HEK293 (cell line): ENCODE data around the gene ANKRD44.

Source experiments
- CTCF ChIA-PET: fragments of 350-600 bp; formaldehyde crosslinking; extraction: SDS; loops from one replicate; lab custom pipeline; 2021; ENCODE audit warnings: antibody characterized with exemption; lab: Yijun Ruan, JAX
- POLR2A ChIA-PET: fragments of 300-600 bp; formaldehyde crosslinking; extraction: SDS; loops from one replicate; lab custom pipeline; 2020; ENCODE audit warnings: antibody characterized with exemption, inconsistent platforms; lab: Yijun Ruan, JAX
- H3K27ac ChIP-seq: fragments of 200-500 bp; sonication (Bioruptor generic); 2 replicates; pipeline ENCODE4 v1.5.1; 2014; ENCODE audit warnings: low read depth, low read length, control low read depth, inconsistent platforms; ENCODE audit errors: extremely low read depth
- H3K36me3 ChIP-seq, 2 experiments: fragments of 200-500 bp in 1 of 2; sonication (Bioruptor generic) in 1 of 2; 1 replicate in 1 of 2; 2 replicates in 1 of 2; pipeline ENCODE4 v1.5.1; 2014 to 2017; ENCODE audit warnings: inconsistent platforms in 2 of 2, low read length in 2 of 2; ENCODE audit not compliant: control insufficient read depth in 2 of 2, insufficient read depth in 1 of 2
- H3K4me1 ChIP-seq: fragments of 200-500 bp; sonication (Bioruptor generic); 2 replicates; pipeline ENCODE4 v1.5.1; 2014; ENCODE audit warnings: mild to moderate bottlenecking, low read length, inconsistent platforms; ENCODE audit not compliant: control insufficient read depth, insufficient read depth
- H3K4me3 ChIP-seq: 2 replicates; pipeline ENCODE4 v1.5.1; 2011; ENCODE audit warnings: low read depth, mild to moderate bottlenecking, control low read depth, low read length, moderate library complexity
- H3K9me3 ChIP-seq: fragments of 200-500 bp; sonication (Bioruptor generic); 2 replicates; pipeline ENCODE4 v1.5.1; 2014; ENCODE audit warnings: low read depth, low read length, inconsistent platforms; ENCODE audit not compliant: control insufficient read depth, insufficient read depth
- ATF2 ChIP-seq: fragments of 450-650 bp; formaldehyde crosslinking; IDR thresholded peaks from 2 replicates; pipeline ENCODE4 v1.5.1; 2016; ENCODE audit warnings: missing biosample characterization, missing genetic modification characterization, low read depth
- ELK4 ChIP-seq: IDR thresholded peaks from 2 replicates; pipeline ENCODE4 v1.6.1; 2011; ENCODE audit warnings: mild to moderate bottlenecking, low read depth, low read length, borderline replicate concordance
- KLF16 ChIP-seq: fragments of 450-650 bp; formaldehyde crosslinking; IDR thresholded peaks from 2 replicates; pipeline ENCODE4 v1.5.1; 2017; ENCODE audit warnings: missing biosample characterization, missing genetic modification characterization
- ZBTB20 ChIP-seq: fragments of 450-650 bp; formaldehyde crosslinking; IDR thresholded peaks from 2 replicates; pipeline ENCODE4 v1.5.1; 2016; ENCODE audit warnings: missing biosample characterization, missing genetic modification characterization
- ZFP3 ChIP-seq: fragments of 450-650 bp; formaldehyde crosslinking; IDR thresholded peaks from 2 replicates; pipeline ENCODE4 v1.5.1; 2016; ENCODE audit warnings: low read depth, missing biosample characterization, missing genetic modification characterization
- ZNF138 ChIP-seq: fragments of 450-650 bp; formaldehyde crosslinking; IDR thresholded peaks from 2 replicates; pipeline ENCODE4 v1.5.1; 2016; ENCODE audit warnings: missing biosample characterization, missing genetic modification characterization, borderline replicate concordance
- ZNF155 ChIP-seq: fragments of 450-650 bp; formaldehyde crosslinking; IDR thresholded peaks from 2 replicates; pipeline ENCODE4 v1.5.1; 2016; ENCODE audit warnings: missing biosample characterization, missing genetic modification characterization
- ZNF19 ChIP-seq: fragments of 450-650 bp; formaldehyde crosslinking; IDR thresholded peaks from 2 replicates; pipeline ENCODE4; 2016; ENCODE audit warnings: missing biosample characterization, missing genetic modification characterization, low read depth
- ZNF221 ChIP-seq: fragments of 450-650 bp; formaldehyde crosslinking; IDR thresholded peaks from 2 replicates; pipeline ENCODE4 v1.5.1; 2017; ENCODE audit warnings: missing biosample characterization, missing genetic modification characterization, borderline replicate concordance
- ZNF292 ChIP-seq: fragments of 450-650 bp; formaldehyde crosslinking; IDR thresholded peaks from 2 replicates; pipeline ENCODE4 v1.5.1; 2016; ENCODE audit warnings: low read depth, missing biosample characterization, missing genetic modification characterization, borderline replicate concordance
- ZNF354C ChIP-seq: fragments of 450-650 bp; formaldehyde crosslinking; IDR thresholded peaks from 2 replicates; pipeline ENCODE4 v1.5.1; 2016; ENCODE audit warnings: missing biosample characterization, missing genetic modification characterization, low read depth, borderline replicate concordance
- ZNF510 ChIP-seq: fragments of 450-650 bp; formaldehyde crosslinking; IDR thresholded peaks from 2 replicates; pipeline ENCODE4 v1.5.1; 2018; ENCODE audit warnings: mild to moderate bottlenecking, missing genetic modification characterization, missing biosample characterization; ENCODE audit not compliant: insufficient replicate concordance
- ZNF513 ChIP-seq: fragments of 450-650 bp; IDR thresholded peaks from 2 replicates; pipeline ENCODE4 v1.5.1; 2018; ENCODE audit warnings: missing biosample characterization, missing genetic modification characterization
- ZNF548 ChIP-seq: fragments of 450-650 bp; formaldehyde crosslinking; IDR thresholded peaks from 2 replicates; pipeline ENCODE4 v1.5.1; 2016; ENCODE audit warnings: missing biosample characterization, missing genetic modification characterization
- ZNF571 ChIP-seq: fragments of 450-650 bp; formaldehyde crosslinking; IDR thresholded peaks from 2 replicates; pipeline ENCODE4 v1.5.0; 2017; ENCODE audit warnings: missing biosample characterization, missing genetic modification characterization
- ZNF639 ChIP-seq: fragments of 450-650 bp; formaldehyde crosslinking; IDR thresholded peaks from 2 replicates; pipeline ENCODE4 v1.5.1; 2016; ENCODE audit warnings: missing biosample characterization, missing genetic modification characterization
- ZNF707 ChIP-seq: fragments of 450-650 bp; formaldehyde crosslinking; IDR thresholded peaks from 2 replicates; pipeline ENCODE4 v1.5.1; 2016; ENCODE audit warnings: missing biosample characterization, missing genetic modification characterization
- ZSCAN18 ChIP-seq: fragments of 450-650 bp; formaldehyde crosslinking; IDR thresholded peaks from 2 replicates; pipeline ENCODE4 v1.5.1; 2016; ENCODE audit warnings: missing biosample characterization, missing genetic modification characterization
- ZSCAN30 ChIP-seq: fragments of 450-650 bp; IDR thresholded peaks from 2 replicates; pipeline ENCODE4 v1.5.1; 2018; ENCODE audit warnings: missing biosample characterization, mild to moderate bottlenecking, missing genetic modification characterization, moderate library complexity
- TF ChIP-seq, protein P1 (sequence below): fragments of 450-650 bp; formaldehyde crosslinking; IDR thresholded peaks from 2 replicates; pipeline ENCODE4 v1.5.1; 2017; ENCODE audit warnings: missing biosample characterization, missing genetic modification characterization

The ANKRD44 gene

DNA sequence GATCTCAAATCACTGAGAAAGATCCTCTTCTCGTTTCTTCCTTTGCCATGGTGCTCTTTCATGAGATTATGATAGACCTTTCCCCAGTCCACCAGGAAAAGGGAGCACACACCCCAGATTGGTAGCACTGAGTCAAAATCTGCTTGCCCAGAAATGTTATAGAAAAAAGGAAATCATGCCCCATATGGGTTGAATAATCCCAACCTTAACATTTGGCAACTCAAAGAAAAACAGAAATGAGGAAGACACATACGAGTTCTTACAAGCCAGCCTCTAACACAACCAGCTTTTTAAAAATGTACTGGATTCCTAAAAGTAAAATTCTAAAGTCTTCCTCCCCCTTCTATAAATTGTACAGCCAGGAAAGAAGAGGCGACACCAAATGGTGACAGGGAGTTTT is 103.0 kb downstream of the ANKRD44 start:
- no peaks in the 10 kb centered on the region for H3K36me3 ChIP-seq
- POLR2A ChIA-PET = no interaction called here

More for the DNA sequence above, 103.0 kb downstream of the ANKRD44 start:
- Histone ChIP-seq H3K4me3 (no peak overlapping the region), H3K9me3 (no peaks in the 10 kb centered on the region), H3K27ac (no peak overlapping the region), H3K4me1 (no peaks in the 10 kb centered on the region)
- TF ChIP-seq ZNF639 (tag by site-specific recombination) (no peak), ZNF221 (tag by site-specific recombination) (no peak), ZNF354C (tag by site-specific recombination) (no peak), KLF16 (tag by site-specific recombination) (no peak), ZNF571 (tag by site-specific recombination) (no peak), ZFP3 (tag by site-specific recombination) (no peak), ATF2 (no peak), ZNF510 (no peak), ZBTB20 (tag by site-specific recombination) (no peak), ELK4 (no peak), ZNF138 (tag by site-specific recombination) (no peak), ZNF155 (tag by site-specific recombination) (no peak), ZNF292 (no peak), ZSCAN30 (tag by site-specific recombination) (no peak), ZSCAN18 (tag by site-specific recombination) (no peak), ZNF548 (no peak), ZNF19 (tag by site-specific recombination) (no peak), ZNF513 (tag by site-specific recombination) (no peak), ZNF707 (tag by site-specific recombination) (no peak)
- TF ChIP-seq, protein P1, sequence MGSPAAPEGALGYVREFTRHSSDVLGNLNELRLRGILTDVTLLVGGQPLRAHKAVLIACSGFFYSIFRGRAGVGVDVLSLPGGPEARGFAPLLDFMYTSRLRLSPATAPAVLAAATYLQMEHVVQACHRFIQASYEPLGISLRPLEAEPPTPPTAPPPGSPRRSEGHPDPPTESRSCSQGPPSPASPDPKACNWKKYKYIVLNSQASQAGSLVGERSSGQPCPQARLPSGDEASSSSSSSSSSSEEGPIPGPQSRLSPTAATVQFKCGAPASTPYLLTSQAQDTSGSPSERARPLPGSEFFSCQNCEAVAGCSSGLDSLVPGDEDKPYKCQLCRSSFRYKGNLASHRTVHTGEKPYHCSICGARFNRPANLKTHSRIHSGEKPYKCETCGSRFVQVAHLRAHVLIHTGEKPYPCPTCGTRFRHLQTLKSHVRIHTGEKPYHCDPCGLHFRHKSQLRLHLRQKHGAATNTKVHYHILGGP (tag by site-specific recombination) = no peak
- CTCF ChIA-PET = interaction anchor here (0.5 kb wide), 1 partner anchor 170 kb away, joined by 4 read pairs; no protein-coding TSS in a partner anchor
